OCI-M2 (cell line): ENCODE results near the gene PRSS2.

Experiments
- DNase-seq: peaks from one replicate; lab custom pipeline; 2025; ENCODE audit not compliant: unreplicated experiment; lab: John Stamatoyannopoulos, UW

Gene PRSS2

DNA sequence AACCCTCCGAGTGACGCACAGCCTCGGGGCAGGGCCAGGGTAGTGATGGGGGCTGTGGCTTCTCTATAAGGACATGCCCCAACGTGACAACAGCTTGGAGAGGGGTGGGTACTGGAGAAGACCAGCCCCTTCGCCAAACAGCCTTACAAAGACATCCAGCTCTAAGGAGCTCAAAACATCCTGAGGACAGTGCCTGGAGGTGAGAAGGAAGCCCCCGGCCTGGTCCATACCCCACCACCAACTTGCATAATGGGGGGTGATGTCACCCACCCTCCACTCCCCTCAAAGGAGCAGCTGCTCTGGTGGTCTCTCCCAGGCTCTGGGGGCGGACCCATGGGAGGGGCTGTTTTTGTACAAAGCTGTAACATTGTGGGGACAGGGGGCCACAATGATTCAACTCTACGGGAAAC lies 15.1 kb downstream of the PRSS2 start:
- no peak for DNase-seq

DNA sequence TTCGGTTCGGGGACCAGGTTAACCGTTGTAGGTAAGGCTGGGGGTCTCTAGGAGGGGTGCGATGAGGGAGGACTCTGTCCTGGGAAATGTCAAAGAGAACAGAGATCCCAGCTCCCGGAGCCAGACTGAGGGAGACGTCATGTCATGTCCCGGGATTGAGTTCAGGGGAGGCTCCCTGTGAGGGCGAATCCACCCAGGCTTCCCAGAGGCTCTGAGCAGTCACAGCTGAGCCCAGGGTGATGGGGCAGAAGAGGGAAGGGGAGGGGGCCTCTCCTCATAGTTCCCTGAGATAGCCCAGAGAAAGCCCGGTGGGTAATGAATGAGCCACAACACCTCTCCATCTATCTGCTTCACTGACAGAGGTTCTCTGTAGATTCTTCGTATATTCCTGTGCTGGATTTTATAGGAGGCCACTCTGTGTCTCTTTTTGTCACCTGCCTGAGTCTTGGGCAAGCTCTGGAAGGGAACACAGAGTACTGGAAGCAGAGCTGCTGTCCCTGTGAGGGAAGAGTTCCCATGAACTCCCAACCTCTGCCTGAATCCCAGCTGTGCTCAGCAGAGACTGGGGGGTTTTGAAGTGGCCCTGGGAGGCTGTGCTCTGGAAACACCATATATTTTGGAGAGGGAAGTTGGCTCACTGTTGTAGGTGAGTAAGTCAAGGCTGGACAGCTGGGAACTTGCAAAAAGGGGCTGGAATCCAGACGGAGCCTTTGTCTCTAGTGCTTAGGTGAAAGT lies 16.4 kb downstream of the PRSS2 start:
- no peak for DNase-seq

DNA sequence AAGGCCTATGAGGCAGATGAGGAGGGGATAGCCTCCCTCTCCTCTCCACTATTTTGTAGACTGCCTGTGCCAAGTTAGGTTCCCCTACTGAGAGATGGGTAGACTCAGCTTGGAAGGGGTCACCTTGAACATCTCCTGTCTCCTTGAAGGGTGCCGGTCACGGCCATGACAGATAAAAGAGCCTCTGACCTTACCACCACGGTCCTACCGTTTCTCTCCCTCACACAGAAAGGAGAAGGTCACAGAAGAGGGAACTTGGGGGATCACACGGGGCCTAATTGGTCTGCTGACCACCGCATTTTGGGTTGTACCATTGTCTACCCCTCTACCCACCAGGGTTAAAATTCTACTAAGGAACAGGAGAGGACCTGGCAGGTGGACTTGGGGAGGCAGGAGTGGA lies 17.0 kb downstream of the PRSS2 start:
- no peak for DNase-seq

DNA sequence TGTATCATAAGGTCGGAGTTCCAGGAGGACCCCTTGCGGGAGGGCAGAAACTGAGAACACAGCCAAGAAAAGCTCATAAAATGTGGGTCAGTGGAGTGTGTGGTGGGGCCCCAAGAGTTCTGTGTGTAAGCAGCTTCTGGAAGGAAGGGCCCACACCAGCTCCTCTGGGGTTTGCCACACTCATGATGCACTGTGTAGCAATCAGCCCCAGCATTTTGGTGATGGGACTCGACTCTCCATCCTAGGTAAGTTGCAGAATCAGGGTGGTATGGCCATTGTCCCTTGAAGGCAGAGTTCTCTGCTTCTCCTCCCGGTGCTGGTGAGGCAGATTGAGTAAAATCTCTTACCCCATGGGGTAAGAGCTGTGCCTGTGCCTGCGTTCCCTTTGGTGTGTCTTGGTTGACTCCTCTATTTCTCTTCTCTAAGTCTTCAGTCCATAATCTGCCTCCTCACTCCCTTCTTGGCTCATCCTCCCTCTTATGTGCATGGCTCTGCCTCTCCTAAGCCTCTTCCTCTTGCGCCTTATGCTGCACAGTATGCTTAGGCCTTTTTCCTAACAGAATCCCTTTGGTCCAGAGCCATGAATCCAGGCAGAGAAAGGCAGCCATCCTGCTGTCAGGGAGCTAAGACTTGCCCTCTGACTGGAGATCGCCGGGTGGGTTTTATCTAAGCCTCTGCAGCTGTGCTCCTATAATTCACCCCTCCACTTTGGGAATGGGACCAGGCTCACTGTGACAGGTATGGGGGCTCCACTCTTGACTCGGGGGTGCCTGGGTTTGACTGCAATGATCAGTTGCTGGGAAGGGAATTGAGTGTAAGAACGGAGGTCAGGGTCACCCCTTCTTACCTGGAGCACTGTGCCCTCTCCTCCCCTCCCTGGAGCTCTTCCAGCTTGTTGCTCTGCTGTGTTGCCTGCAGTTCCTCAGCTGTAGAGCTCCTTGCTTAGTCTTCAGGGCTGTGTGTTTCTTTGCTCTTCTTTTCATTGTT lies 17.8 kb downstream of the PRSS2 start:
- no peak for DNase-seq

DNA sequence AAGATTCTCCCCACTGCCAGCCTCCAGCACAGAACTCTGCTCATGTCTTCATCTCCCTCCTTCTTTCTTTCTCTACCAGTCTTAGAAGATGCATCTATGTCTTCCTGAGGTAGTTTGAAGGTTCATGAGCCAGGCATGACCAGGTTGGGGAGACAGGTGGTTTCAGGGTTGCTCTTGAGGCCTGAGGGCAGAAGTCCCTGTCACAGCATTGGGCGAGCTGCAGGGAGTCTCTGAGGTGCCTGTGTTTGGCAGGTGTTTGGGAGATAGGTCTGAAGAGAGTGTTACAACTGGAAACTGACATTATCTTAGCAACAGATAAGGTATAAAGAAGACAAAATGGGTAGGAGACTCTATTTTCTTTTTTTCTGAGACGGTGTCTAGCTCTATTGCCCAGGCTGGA lies 18.7 kb downstream of the PRSS2 start:
- DNase-seq = no peak

DNA sequence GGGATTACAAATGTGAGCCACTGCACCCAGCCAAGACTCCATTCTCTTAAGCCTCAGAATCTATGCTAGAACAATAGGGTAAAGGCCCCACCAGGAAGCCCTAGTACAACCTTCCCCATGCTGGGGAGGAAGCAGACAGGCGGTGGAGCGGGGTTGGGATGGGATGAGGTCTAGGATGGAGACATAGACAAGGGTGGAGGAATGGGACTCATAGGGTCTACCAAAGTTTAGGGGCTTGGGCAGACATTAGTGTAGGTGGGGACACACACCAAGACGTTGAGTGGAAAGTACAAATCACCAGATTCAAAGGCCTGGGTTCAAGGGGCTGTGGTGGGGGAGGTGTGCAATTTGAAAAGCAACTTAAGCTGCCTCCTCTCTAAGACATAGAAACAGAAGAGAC lies 19.3 kb downstream of the PRSS2 start:
- DNase-seq = no peak

DNA sequence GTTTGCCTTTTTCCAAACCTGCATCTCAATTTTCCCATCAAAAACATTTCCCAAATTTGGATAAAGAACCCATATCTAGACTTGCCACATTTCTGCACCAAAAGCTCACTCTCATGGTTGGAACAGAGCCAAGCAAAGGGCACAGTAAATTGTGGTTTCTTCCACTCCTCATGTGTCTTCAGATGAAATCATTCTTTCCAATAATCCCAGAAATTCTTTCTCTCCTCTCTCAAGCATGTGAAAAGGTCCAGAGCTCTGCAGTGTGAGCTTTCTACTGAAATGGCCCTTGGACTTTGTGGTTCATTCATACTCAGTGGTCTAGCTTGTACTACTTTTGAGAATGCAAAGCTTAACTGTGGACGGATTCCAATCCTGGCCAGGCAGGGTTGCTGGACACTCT lies 19.8 kb downstream of the PRSS2 start:
- DNase-seq = no peak

DNA sequence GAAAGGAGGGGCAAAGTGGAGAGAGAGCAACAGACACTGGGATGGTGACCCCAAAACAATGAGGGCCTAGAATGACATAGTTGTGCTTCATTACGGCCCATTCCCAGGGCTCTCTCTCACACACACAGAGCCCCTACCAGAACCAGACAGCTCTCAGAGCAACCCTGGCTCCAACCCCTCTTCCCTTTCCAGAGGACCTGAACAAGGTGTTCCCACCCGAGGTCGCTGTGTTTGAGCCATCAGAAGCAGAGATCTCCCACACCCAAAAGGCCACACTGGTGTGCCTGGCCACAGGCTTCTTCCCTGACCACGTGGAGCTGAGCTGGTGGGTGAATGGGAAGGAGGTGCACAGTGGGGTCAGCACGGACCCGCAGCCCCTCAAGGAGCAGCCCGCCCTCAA lies 20.7 kb downstream of the PRSS2 start:
- DNase-seq = no peak

DNA sequence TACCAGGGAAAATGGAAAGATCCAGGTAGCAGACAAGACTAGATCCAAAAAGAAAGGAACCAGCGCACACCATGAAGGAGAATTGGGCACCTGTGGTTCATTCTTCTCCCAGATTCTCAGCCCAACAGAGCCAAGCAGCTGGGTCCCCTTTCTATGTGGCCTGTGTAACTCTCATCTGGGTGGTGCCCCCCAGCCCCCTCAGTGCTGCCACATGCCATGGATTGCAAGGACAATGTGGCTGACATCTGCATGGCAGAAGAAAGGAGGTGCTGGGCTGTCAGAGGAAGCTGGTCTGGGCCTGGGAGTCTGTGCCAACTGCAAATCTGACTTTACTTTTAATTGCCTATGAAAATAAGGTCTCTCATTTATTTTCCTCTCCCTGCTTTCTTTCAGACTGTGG lies 21.4 kb downstream of the PRSS2 start:
- no peak for DNase-seq

DNA sequence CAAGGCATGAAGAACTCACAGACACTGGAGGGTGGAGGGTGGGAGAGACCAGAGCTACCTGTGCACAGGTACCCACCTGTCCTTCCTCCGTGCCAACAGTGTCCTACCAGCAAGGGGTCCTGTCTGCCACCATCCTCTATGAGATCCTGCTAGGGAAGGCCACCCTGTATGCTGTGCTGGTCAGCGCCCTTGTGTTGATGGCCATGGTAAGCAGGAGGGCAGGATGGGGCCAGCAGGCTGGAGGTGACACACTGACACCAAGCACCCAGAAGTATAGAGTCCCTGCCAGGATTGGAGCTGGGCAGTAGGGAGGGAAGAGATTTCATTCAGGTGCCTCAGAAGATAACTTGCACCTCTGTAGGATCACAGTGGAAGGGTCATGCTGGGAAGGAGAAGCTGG lies 21.8 kb downstream of the PRSS2 start:
- no peak for DNase-seq

DNA sequence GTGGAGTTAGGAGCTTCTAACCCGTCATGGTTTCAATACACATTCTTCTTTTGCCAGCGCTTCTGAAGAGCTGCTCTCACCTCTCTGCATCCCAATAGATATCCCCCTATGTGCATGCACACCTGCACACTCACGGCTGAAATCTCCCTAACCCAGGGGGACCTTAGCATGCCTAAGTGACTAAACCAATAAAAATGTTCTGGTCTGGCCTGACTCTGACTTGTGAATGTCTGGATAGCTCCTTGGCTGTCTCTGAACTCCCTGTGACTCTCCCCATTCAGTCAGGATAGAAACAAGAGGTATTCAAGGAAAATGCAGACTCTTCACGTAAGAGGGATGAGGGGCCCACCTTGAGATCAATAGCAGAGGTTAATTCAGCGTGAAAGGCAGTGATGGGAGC lies 22.4 kb downstream of the PRSS2 start:
- no peak for DNase-seq

DNA sequence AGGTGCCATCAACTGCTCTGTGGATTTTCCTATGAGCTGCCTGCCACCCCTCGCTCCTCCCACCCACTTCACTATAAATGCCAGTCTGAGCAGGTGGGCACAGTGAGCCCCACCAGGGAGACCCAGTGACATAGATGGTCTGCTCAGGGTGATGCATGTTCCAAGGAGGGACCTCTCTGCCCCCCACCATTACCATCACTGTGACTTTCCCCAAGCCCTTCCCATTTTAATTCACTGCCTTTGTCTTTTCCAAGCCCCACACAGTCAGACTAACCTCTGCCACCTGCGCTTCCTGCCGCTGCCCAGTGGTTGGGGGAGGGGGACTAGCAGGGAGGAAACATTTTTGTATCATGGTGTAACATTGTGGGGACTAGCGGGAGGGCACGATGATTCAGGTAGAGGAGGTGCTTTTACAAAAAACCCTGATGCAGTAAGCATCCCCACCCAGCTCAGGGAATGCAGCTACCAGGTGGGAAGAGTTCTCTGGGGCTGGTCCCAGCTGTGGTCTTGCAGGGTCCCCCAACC lies 24.6 kb downstream of the PRSS2 start:
- no peak for DNase-seq

DNA sequence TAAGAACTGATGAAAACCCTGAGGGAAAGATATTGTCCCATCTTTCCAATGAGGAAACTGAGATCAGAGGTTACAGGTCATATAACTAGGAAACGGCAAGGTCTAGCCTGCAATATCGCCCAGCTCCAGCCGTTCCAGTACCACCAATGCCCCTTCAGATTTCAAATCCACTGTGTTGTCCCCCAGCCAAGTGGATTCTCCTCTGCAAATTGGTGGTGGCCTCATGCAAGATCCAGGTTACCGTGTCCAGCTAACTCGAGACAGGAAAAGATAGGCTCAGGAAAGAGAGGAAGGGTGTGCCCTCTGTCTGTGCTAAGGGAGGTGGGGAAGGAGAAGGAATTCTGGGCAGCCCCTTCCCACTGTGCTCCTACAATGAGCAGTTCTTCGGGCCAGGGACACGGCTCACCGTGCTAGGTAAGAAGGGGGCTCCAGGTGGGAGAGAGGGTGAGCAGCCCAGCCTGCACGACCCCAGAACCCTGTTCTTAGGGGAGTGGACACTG lies 25.3 kb downstream of the PRSS2 start:
- no peak for DNase-seq

DNA sequence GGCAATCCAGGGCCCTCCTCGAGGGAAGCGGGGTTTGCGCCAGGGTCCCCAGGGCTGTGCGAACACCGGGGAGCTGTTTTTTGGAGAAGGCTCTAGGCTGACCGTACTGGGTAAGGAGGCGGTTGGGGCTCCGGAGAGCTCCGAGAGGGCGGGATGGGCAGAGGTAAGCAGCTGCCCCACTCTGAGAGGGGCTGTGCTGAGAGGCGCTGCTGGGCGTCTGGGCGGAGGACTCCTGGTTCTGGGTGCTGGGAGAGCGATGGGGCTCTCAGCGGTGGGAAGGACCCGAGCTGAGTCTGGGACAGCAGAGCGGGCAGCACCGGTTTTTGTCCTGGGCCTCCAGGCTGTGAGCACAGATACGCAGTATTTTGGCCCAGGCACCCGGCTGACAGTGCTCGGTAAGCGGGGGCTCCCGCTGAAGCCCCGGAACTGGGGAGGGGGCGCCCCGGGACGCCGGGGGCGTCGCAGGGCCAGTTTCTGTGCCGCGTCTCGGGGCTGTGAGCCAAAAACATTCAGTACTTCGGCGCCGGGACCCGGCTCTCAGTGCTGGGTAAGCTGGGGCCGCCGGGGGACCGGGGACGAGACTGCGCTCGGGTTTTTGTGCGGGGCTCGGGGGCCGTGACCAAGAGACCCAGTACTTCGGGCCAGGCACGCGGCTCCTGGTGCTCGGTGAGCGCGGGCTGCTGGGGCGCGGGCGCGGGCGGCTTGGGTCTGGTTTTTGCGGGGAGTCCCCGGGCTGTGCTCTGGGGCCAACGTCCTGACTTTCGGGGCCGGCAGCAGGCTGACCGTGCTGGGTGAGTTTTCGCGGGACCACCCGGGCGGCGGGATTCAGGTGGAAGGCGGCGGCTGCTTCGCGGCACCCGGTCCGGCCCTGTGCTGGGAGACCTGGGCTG lies 26.0 kb downstream of the PRSS2 start:
- DNase-seq = no peak

DNA sequence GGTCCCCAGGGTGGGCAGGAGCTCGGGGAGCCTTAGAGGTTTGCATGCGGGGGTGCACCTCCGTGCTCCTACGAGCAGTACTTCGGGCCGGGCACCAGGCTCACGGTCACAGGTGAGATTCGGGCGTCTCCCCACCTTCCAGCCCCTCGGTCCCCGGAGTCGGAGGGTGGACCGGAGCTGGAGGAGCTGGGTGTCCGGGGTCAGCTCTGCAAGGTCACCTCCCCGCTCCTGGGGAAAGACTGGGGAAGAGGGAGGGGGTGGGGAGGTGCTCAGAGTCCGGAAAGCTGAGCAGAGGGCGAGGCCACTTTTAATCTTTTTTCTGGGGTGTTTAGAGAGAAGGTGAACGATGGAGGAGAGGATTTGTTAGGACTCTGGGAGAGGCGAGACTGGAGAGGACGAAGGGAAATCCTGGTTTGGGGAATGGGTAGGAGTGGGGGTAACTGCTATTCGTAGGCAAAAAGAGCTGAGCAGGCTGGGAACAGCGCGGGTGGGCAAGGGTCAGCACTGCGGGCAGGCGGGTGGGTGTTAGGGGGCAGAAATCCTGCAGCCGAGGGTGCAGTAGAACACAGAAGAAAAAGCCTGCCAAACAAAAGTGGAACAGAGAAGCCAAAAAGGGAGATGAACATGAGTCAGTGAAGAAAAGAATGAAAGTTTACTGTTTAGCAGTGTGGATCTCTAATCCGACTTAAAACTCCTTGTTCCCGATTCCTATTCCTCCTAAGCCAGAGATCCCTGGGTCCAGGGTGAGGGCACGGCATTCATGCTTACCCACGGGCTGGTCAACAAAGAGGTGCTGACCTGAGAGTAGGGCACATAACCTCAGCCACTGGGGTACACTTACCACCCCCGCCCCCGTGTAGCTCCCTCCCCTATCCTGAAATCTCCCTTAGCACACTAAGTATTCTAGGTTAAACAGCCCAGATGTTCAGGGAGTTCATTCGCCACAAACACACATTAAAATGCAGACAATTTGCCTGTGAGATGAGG lies 26.9 kb downstream of the PRSS2 start:
- DNase-seq = no peak

DNA sequence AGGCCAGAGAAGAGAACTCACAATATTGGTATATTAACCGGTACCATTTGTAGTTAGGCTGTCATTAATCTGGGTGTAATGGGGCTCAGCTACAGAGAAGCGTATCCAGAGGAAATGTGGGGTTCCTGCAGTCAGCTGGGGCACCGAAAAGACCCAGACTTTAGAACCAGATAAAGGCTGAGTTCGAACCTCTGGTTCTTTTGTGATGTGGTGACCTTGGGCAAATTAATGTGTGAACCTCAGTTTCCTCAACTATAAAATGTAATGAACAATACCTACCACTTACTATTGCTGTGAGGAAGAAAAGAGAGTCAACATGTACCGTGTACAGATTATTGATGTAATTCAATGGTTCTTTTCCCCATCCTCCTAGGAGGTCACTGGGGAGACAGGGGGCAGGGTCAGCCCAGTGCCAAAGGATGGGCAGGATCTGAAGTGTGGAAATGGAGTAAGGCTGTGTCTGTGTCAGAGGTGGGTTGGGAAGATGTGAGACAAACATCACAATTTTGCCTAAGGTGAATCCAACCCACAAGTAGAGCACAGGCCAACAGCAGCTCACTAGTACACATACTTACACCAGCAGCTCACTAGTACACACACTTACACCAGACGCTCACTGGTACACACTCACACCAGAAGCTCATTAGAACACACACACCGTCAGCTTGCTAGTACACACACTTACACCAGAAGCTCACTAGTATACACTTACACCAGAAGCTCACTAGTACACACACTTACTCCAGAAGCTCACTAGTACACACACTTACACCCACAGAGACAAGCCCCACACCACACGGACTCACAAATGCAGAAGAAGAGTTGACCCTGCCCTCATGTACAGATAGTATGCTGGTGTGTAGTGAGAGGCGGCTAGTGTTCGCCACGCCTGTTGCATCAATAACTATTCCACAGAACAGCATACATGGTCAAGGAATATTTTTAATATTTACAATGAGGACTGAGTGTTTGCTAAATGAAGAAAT lies 28.0 kb downstream of the PRSS2 start:
- no peak for DNase-seq

DNA sequence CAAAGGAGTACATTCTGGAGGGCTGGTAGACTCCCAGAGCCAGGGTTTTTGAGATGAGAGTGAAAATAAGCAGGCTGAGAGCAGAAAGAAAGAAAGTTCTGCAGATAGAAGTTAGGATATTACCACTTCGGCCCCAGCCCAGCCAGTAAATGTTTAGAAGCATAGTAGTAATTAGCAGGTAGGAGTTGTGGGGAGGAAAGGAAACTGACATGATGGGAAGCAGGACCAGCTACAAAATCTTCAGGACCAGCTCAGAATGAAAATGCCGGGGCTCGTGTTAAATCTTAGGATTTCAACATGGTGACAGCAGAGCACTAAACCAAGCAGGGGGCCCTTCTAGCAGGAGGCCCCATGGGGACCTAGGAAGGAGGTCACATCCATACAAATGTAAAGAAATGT lies 28.7 kb downstream of the PRSS2 start:
- no peak for DNase-seq

DNA sequence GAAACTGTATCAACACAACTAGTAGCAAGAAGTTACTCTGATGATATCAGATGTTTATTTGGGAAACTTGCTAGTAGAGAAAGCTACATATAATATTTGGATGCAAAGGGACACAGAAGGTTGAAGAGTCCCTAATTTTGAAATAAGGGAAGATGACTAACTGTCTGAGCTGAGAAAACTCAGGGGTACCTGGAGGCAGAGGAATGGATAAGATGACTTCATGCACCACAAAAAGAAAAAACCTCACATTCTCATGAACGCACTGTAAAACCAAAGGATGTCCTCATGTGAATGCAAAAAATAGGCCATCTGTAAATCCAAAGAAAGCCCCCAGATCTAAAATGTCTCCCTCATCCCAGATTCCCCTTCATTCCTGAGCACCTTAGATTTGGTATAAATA lies 29.3 kb downstream of the PRSS2 start:
- no peak for DNase-seq
